GM06990 (cell line): ENCODE results near the gene CENPA.

Source experiments
- DNase-seq: peaks from one replicate; pipeline ENCODE4 v3.0.0-alpha.2; 2011; ENCODE audit not compliant: insufficient read length; ENCODE audit errors: extremely low read depth
- H3K27me3 ChIP-seq: replicated peaks from 2 replicates; pipeline ENCODE4 v1.6.0; 2011; ENCODE audit warnings: low read length; ENCODE audit not compliant: control insufficient read depth, insufficient read depth
- H3K36me3 ChIP-seq: 2 replicates; pipeline ENCODE4 v1.5.1; 2011; ENCODE audit warnings: low read length; ENCODE audit not compliant: control insufficient read depth, insufficient read depth
- H3K4me3 ChIP-seq: replicated peaks from 2 replicates; pipeline ENCODE4 v1.5.1; 2011; ENCODE audit warnings: low read depth, mild to moderate bottlenecking, control low read depth, low read length
- TF ChIP-seq, protein P1 (sequence below): IDR thresholded peaks from 2 replicates; pipeline ENCODE4 v1.5.1; 2011; ENCODE audit warnings: low read length, control low read depth, mild to moderate bottlenecking, inconsistent platforms; ENCODE audit not compliant: insufficient read depth, poor library complexity, severe bottlenecking

CENPA gene

GRCh38 chr2:26778098-26778497 is 7.8 kb upstream of the CENPA start:
- H3K27me3 ChIP-seq: no peaks in the 10 kb centered on the region
- no peak overlapping the region for H3K4me3 ChIP-seq
- no peak for DNase-seq
- H3K36me3 ChIP-seq: peaks cover 35% of the 10 kb centered on the region
- TF ChIP-seq, protein P1, sequence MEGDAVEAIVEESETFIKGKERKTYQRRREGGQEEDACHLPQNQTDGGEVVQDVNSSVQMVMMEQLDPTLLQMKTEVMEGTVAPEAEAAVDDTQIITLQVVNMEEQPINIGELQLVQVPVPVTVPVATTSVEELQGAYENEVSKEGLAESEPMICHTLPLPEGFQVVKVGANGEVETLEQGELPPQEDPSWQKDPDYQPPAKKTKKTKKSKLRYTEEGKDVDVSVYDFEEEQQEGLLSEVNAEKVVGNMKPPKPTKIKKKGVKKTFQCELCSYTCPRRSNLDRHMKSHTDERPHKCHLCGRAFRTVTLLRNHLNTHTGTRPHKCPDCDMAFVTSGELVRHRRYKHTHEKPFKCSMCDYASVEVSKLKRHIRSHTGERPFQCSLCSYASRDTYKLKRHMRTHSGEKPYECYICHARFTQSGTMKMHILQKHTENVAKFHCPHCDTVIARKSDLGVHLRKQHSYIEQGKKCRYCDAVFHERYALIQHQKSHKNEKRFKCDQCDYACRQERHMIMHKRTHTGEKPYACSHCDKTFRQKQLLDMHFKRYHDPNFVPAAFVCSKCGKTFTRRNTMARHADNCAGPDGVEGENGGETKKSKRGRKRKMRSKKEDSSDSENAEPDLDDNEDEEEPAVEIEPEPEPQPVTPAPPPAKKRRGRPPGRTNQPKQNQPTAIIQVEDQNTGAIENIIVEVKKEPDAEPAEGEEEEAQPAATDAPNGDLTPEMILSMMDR: no peak

- TF ChIP-seq, protein P1: no peak
- Histone ChIP-seq H3K36me3 (peaks cover 35% of the 10 kb centered on the region), H3K4me3 (no peak overlapping the region), H3K27me3 (no peaks in the 10 kb centered on the region)
- DNase-seq: no peak
Measured at GRCh38 chr2:26778507-26778906, 7.3 kb upstream of the CENPA start.

GRCh38 chr2:26780203-26780760 is 5.6 kb upstream of the CENPA start:
- Histone ChIP-seq H3K36me3 (peaks cover 32% of the 10 kb centered on the region), H3K4me3 (no peak overlapping the region), H3K27me3 (no peaks in the 10 kb centered on the region)
- TF ChIP-seq, protein P1: no peak
- no peak for DNase-seq

DNA sequence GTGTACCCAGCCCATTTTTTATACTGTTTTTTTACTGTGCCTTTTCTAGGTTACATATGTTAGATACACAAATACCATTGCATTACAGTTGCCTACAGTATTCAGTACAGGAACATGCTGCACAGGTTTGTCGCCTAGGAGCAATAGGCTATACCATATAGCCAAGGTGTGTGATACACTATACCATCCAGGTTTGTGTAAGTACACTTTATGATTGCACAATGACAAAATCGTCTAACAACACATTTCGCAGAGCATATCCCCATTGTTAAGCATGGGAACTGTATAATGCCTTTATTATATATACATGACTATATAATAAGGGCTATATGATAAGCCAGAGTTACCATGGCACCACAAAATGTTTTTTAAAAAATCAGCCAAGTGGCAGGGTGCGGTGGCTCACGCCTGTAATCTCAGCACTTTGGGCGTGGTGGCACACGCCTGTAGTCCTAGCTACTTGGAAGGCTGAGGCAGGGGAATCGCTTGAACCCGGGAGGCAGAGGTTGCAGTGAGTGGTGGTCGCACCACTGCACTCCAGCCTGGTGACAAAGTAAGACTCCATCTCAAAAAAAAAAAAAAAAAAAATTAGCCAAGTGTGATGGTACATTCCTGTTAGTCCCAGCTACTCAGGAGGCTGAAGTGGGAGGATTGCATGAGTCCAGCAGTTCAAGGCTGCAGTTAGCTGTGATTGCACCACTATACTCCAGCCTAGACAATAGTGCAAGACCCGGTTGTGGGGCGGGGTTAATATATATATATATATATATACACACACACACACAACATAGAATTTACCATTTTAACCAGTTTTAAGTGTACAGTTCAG is 2.8 kb upstream of the CENPA start:
- TF ChIP-seq, protein P1: no peak
- H3K36me3 ChIP-seq: peaks cover 13% of the 10 kb centered on the region
- no peak overlapping the region for H3K4me3 ChIP-seq
- no peaks in the 10 kb centered on the region for H3K27me3 ChIP-seq
- no peak for DNase-seq

DNA sequence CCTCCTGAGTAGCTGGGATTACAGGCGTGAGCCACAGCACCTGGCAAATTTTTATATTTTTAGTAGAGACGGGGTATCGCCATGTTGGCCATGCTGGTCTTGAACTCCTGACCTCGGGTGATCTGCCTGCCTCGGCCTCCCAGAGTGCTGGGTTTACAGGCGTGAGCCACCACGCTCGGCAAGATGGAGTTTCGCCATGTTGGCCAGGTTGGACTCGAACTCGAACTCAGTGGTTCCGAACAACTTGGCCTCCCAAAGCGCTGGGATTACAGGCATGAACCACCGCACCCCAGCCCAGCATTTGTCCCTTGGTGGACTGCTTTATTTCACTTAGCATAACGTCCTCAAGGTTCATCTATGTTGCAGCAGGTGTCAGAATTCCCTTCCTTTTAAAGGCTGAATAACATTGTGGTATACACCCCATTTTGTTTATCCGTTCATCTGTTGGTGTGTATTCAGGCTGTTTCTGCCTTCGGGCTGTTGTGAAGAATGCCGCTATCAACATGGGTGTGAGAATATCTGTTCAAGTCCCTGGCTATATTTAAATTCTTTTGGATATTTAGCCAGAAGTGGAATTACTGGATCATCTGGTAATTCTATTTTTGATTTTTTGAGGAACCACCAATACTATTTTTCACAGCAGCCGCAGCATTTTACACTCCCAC is 1.2 kb upstream of the CENPA start:
- no peak for DNase-seq
- Histone ChIP-seq H3K4me3 (no peak overlapping the region), H3K27me3 (no peaks in the 10 kb centered on the region), H3K36me3 (peaks cover 6% of the 10 kb centered on the region)
- TF ChIP-seq, protein P1: no peak
